ENCODE measurements around the gene ELAVL1.
A peak's percentile ranks its signal among the peaks of the same experiment; 100 is the strongest.
"Not testable (repeated sequence)": the region's sequence is repeated elsewhere in the genome, so short reads cannot be mapped to it uniquely, and the experiment has no call there.

ELAVL1 gene

DNA sequence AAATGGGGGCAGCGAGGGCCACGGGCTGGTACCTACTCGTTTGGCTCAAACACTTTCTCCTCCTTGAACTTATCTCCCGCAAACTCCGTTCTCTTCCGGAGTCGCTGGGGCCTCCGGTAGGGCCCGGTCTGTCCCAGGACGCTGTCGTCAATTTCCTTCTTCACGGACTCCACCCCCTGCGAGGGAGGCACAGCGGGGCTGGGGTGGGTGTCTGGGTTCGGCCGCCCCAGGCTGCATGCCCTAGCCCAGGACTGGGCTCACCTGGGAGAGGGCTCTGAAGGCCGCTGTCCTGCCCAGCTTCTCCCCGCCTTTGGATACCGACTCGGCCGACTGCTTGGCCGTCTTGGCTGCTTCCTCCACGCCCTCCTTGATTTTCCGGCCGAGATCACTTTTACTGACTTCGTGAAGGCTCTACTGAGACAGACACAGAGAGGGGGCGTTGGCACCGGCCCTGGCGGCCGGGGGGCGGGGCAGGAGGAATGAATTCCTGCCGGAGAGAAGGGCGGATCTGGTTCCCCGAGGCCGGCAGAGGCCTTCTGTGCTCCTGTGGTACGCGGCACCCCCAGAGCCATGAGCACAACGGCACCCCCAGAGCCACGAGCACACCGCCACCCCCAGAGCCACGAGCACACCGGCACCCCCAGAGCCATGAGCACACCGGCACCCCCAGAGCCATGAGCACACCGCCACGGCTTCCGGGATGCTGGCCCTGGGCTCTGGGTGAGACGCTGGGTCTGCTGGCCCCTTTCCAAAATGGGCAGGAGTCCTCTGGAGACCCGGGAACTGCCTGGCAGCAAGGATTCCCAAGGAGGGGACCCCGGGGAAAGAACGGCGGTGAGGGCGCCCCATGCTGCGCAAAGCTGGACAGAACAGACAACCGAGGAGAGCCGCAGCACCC is 71.4 kb downstream of the ELAVL1 start:
- DNase-seq (ENCODE audit: low read depth), result no peak

DNA sequence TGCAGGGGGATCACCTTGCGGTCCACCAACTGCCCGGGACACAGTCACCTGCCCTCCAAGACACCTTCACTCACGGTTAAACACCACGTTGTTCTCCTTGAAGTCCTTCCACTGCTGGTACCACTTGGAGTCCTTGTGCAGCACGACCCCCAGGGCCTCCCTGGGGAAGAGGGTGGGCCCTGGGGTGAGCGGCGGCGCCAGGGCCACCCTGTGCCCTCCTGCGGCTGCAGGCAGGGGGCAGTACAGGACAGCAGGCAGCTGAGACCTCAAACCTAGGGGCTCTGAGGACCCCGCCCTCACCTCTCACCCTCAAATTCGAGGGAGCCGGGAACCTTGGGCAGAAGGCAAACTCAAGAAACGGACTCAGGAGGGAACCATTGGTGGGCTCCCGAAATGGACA is 72.0 kb downstream of the ELAVL1 start:
- no peak for DNase-seq (ENCODE audit: low read depth)

DNA sequence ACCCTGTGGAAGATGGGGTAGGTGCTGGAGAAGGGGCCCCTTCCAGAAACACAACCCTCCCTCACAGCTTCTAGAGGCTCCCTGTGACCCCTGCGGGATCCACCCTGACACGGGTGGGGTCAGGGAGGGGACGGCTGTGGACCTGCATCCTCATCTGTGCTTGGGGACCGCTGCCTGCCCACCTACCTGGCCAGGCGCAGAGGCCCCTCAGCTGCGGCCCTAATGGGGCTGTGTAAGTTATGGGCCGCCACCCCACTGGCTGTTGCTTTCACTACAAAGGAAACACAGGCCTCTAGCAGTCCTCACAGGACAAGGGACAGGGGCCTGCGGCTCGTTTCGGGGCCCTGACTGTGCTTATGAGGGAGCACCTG is 72.5 kb downstream of the ELAVL1 start:
- no peak for DNase-seq (ENCODE audit: low read depth)

DNA sequence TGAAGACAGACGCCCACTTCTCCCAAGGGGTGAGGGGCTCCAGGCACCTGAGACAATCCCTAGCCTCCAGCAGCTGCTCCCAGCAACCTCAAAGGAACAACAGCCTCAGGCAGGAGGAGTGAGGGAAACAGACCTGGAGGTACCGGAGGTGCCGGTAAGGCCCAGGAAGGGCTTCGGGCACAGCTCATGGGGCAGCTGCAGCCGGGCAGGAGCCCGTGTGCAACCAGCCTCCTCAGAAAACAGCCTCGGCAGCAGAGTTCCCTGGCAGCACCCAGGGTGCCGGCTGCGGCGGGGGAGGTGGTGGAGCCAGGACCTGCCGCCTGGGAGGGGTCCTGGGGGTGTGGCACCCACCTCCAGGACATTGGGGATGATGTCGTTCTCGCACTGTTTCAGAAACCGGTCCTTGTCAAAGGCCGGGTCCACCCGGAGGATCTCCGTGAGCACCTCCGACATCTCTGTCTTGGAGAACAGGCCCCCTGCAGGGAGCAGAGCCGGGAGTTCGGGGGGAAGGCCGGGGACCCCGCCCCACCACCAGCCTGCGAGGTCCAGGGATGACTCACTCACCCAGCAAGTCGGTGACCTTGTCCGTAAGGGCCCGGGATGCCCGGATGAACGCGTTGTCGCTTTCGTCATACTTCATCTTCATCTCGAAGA is 73.0 kb downstream of the ELAVL1 start:
- DNase-seq (ENCODE audit: low read depth), result no peak

DNA sequence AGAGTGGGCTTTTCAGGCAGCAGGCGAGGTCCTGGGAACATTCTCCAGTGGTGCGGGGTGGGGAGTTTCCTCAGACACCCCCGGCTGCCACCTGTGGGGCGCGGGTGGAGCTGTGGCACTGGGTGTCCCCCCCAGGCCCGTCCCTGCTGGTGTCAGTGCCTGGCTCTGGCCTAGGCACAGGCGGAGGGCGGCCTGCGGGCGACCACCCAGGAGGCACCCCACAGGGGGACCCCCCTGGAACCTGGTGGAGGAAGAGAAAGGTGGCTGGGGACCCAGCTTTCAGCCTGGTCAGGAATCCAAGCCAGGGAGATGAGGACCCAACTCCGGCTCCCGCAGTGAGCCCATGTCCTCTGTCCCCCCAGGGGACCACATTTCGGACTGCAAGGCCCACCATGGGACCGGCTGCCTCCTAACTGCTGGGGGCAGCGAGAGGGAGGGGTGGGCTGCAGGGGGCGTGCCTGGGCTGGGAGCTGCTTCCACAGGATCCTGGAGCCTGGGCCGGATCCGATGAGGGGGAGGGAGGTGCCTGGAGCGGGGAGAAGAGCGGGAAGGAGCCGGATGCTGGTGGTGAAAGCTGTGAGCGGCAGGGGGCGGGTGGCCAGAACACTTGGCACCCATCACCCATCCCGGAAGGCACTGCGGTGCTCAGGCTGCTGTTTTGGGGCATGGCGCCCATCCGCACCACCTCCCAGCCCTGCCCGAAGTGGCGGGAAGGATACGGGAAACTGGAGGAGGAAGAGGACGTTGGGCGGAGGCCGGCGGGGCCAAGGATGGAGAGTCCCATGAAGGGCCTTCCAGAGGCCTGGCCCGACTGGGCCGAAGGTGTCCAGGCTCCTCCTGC is 74.0 kb downstream of the ELAVL1 start:
- no peak for DNase-seq (ENCODE audit: low read depth)

GRCh38 chr19:7930765-7931164 is 74.7 kb downstream of the ELAVL1 start:
- no peak for DNase-seq (ENCODE audit: low read depth)

- DNase-seq (ENCODE audit: low read depth), result not testable (repeated sequence)
Measured at GRCh38 chr19:7930030-7930429, 75.4 kb downstream of the ELAVL1 start.

DNA sequence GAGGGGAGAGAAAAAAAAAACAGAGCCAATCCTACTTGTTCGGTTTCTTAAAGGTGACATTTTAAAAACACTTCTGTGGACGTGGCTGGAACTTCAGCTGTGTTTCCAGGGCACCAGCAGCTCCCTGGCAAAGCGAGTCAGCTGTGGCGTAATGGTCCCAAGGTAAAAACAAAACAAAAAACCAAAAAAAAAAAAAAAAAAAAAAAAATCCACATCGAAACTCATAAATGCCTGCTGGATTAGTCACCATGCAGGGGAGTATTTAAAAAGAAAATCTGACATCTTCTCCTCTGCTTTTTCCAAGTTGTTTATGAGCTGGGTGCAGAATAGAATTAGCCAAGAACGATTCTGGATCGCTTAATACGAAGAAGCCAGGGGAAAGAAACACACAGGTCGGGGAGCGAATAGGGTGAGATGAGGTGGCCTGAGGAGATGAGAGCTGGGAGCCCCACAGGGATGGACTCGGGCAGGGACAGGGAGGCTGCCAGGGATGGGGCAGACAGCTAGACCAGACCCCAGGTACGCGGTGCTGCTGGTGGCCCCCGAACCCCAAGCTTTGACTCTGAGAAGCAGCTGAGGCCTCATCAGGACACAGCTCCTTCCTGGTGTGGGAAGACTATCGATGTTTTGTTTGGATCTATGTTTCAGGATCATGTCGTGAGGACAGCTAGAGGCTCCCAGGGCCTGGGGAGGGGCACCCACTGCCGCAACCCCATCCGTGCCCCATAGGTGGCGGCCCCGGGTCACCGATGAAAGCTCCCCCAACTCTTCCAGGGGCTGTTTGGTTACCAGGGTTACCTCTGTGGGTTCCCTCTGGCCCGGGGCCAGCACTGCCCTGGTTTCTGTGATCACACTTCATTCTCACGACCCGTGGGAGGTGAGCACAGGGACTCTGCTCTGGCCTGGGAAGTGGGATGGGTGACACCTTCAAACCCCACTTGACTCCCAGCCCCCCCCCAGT is 76.4 kb downstream of the ELAVL1 start:
- peak; percentile 53 for DNase-seq (ENCODE audit: low read depth)

DNA sequence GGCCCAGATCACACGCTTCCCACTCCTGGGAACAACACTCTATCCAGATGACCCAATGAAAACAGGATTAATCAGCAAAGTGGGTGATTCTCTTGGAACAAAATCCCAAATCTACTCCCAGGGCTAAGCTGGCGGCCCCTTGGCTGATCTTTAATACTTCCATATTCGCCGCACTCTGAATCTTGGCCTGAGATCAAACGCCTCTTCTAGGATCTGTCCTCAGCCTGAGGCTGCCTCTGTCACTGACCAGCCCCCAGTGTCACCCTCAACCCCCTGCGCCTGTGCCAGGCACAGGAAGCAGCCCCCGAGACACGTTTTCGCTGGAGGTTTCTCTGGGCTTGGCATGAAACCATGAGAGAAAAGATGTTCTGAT is 77.1 kb downstream of the ELAVL1 start:
- DNase-seq (ENCODE audit: low read depth), result no peak

DNA sequence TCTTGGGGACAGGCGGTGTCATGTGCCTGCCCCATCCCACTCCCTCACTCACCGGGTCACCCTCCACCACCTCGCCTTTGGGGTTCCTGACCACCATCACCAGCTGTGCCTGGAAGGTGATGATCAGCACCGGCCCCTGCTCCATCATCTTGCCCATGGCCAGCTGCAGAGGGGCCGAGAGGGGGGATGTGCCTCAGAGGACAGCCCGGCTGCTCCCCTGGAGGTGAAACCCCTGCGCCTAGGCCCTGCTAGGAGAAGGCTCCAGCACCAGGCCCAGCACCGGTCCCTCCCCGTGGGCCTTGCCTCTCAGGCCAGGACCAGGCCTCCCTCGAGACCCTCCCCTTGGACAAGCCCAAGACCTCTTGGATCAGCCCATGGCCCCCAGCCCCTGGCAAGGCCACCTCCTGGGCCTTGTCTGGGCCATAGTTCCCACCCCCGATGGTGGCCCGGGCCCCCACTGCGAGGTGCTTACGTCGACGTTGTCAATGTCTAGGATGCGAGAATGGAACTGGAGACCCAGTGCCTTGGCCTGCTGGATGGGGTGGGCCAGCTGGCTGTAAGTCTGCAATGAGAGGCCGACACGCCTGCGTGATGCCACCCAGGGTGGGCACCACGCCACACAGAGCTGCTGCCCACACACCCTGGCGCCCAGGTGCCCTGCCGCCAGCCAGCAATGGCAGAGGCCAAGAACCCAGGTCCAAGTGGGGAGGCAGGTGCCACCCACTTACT is 77.7 kb downstream of the ELAVL1 start:
- no peak for DNase-seq (ENCODE audit: low read depth)

- no peak for DNase-seq (ENCODE audit: low read depth)
Measured at GRCh38 chr19:7926727-7927604, 78.5 kb downstream of the ELAVL1 start.

DNA sequence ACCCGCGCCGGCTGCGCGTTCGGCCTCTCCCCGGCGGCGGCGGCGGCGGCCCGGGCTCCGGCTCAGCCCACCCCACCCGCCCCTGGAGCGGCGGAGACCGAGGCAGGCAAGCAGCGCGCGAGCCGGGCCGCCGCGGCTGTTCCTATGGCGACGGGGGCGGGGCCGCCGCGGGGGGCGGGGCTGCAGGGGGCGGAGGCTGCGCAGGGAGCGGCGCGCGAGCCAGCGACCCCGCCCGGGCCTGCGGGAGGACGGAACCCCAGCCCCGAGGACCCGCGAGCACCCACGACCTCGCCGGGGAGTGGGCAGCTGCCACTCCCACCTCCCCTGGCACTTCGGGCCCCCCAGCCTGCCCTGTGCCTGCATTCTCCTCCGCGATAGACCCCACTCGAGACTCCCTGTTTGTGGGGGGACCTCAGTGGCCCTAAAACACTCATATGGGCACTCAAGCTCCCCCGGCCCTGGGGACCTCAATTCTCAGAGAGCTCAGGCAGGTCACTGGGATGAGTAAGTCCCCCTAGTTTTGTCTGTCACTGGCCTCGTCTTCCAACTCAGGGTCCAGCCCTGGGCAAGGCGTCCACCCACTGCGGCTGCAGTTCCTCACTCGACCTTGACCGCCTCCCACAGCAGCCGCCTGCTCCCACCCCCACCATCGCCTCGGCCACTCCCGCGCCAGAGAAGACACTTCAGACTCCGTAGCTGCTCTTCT is 79.3 kb downstream of the ELAVL1 start, which contains the start of gene CTXN1:
CTXN1 (minus strand) TSS at position 115 of the 706 bp plus-strand sequence. CDS start 597 bp downstream, outside the sequence.
- DNase-seq (ENCODE audit: low read depth), result peak; percentile 73

DNA sequence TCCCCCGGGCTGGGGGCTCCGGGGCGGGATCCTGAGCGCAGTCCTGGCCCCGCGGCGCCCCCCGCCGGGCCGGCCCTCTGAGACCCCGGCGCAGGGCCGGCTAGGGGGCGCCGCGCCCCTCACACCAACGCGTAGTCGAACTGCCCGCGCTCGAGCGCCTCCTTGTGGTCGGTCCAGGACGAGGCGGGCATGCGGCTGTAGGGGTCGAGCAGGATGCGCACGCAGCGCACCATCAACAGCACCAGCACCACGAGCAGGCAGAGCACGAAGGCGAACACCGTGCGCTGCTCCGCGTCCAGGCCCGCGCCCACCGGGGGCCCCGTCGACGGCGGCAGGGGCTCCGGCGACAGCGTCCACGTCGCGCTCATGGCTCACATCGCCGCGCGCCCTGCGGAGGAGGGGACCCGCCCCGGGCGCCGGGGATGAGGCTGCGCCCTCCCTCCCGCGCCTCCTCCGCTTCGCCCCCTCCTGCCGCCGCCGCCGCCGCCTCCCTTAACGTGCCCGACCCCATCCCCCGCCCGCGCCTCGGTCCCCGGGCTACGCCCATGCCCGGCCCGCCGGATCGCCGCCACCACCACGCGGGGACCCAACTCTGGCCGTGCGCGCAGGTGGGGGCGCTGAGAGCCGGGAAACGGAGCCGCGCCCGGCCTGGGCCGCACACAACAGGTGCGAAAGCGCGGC is 80.1 kb downstream of the ELAVL1 start:
- peak; percentile 66 for DNase-seq (ENCODE audit: low read depth)

- no peak for DNase-seq (ENCODE audit: low read depth)
Measured at GRCh38 chr19:7924651-7925170, 80.7 kb downstream of the ELAVL1 start.

DNA sequence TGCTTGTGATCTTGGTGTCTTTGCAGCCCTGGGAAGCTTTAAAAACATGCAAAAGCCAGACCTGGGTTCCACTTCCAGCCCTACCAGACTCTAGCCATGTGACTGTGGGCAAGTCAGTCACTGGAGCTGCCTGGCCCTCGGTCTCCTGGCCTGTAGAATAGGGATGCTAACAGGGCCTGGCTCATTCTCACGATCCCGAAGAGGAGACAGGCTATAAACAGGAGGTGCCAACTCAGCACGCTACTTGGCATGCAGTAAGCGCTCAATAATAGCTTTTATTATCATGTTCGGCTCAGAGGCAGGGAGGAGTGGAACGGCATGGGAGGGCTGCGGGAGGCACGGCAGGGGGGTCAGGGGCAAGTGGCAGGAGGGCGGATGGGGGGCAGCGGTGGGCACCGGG is 81.2 kb downstream of the ELAVL1 start:
- DNase-seq (ENCODE audit: low read depth), result no peak

DNA sequence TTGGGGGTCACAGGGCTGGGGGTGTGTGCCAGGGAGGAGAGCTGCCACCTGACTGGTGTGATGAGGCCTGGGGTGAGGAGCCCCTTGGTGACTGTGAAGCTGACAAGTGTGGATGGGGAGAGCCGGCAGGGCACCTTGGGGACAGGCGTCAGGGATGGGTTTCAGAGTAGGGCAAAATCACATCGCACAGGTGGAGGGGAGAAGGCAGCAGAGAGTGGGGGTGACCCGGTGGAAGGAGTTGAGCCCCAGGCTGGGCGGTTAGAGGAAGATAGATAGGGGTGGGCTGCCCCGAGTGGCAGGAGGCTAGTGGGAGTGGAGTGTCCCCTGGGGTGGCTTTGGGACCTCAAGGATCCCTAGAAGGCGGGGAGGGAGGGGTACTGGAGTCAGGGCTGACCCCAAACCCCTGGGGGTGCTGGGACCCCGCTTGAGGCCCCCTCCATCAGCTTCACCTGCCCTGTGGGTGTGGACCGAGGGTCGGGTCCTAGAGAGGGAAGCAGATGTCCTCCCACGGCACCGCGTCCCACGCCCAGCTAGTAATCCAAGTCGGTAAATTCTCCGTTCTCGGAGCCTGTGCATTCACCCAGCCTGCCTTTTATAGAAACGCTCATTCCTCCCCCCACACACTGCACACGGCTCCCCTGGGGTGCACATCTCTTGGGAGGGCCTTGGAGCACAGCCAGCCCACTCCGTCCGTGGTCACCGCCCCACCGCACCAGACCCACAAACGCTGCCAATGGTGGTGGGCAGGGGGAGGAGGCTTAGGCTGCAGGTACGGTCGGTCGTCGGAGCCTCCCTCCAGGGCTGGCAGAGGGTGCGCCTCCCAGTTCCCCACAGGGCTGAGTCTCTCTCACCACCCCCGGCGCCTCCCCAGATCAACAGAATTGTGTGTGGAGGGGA is 81.9 kb downstream of the ELAVL1 start:
- DNase-seq (ENCODE audit: low read depth), result no peak

DNA sequence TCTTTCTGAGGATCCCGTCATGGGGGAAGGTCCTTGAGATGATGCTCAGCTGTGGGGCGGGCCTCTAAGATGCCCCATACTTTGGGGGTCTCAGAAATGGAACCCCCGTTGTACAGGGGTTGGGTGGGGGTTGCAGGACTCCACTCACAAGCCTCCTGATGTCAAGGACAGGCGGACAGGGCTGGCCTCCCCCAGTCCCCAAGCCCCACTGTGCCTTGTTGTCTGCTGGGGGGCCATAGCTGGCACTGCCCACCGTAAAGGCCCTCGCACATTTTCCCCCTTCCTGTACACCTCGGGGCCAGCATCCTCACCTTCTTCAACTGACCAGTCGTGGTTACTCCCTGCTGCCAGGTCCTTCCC is 82.6 kb downstream of the ELAVL1 start:
- DNase-seq (ENCODE audit: low read depth), result no peak
